LNCaP clone FGC (cell line): ENCODE results near the gene OPCML.

Experiments
- DNase-seq: peaks from one replicate; pipeline ENCODE4 v3.0.0-alpha.2; 2011; ENCODE audit warnings: low read depth
- H3K4me3 ChIP-seq: 2 replicates; pipeline ENCODE4 v1.5.1; 2011; ENCODE audit warnings: mild to moderate bottlenecking, low read depth, low read length, control low read depth
- CTCF ChIP-seq: IDR thresholded peaks from 2 replicates; pipeline ENCODE4 v1.5.1; 2012; ENCODE audit warnings: mild to moderate bottlenecking; ENCODE audit not compliant: control insufficient read depth, insufficient read depth; ENCODE audit errors: extremely low read depth

OPCML gene

GRCh38 chr11:132785878-132786277 is 746.4 kb downstream of the OPCML start:
- H3K4me3 ChIP-seq = no peak overlapping the region
- TF ChIP-seq CTCF = no peak
- DNase-seq = no peak

GRCh38 chr11:132784441-132784840 is 747.9 kb downstream of the OPCML start:
- no peak for TF ChIP-seq CTCF
- DNase-seq = no peak
- no peak overlapping the region for H3K4me3 ChIP-seq

- DNase-seq = no peak
- H3K4me3 ChIP-seq = no peak overlapping the region
- no peak for TF ChIP-seq CTCF
These were observed 750.2 kb downstream of the OPCML start for GRCh38 chr11:132782102-132782501.

- H3K4me3 ChIP-seq = no peak overlapping the region
- no peak for TF ChIP-seq CTCF
- no peak for DNase-seq
These were observed 752.3 kb downstream of the OPCML start for GRCh38 chr11:132780046-132780445.

- H3K4me3 ChIP-seq = no peak overlapping the region
- DNase-seq = no peak
- no peak for TF ChIP-seq CTCF
These were observed 752.8 kb downstream of the OPCML start for GRCh38 chr11:132779497-132779896.

- no peak overlapping the region for H3K4me3 ChIP-seq
- TF ChIP-seq CTCF = no peak
- no peak for DNase-seq
These were observed 755.0 kb downstream of the OPCML start for GRCh38 chr11:132777067-132777975.

GRCh38 chr11:132773751-132774150 is 758.5 kb downstream of the OPCML start:
- DNase-seq = no peak
- no peak for TF ChIP-seq CTCF
- no peak overlapping the region for H3K4me3 ChIP-seq
